GM18502 (cell line): ENCODE data around the gene SPNS2.

Source experiments
- ATAC-seq: cut with Tn5 transposase; IDR thresholded peaks from one replicate; pipeline ENCODE4 v1.9.1; 2021; ENCODE audit warnings: mild to moderate bottlenecking; ENCODE audit not compliant: unreplicated experiment, poor library complexity

SPNS2 gene

DNA sequence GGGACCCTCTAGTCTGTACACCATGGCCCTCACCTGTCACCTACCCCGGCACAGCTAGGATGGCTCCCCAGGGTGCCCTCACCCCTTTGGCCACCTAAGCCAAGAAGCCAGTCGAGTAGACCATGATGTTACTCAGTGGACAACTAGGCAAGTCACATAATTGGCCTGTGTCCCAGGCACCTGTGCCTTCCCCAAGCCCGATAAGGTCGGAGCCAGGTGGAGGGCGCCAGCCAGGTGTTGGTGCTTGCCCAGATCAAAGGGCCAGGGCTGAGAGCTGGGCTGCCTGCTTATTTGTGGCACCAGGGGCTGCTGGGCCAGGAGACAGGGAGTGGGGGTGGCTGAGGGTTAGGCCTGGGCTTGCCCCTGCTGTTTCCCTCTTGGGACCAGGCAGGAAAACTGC lies 16.8 kb downstream of the SPNS2 start:
- no peak for ATAC-seq

DNA sequence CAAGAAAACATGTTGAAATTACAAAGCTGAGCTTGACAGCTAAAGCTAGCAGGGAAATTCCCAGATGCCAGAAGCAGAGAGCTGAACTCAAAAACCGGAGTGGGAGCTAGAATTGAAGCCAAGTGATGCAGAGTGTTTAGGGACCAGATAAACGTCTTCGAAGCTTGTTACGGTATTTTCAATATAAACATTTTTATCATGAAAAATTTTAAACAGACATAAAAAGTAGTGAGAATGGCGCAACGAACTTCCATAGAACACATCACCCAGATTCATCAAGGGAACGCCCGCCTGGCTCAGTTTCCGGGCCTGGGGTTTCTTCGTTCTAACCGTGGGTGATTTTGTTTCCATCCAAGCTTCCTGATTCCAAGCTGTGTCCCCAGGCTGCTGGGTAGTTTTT lies 18.1 kb downstream of the SPNS2 start:
- no peak for ATAC-seq

DNA sequence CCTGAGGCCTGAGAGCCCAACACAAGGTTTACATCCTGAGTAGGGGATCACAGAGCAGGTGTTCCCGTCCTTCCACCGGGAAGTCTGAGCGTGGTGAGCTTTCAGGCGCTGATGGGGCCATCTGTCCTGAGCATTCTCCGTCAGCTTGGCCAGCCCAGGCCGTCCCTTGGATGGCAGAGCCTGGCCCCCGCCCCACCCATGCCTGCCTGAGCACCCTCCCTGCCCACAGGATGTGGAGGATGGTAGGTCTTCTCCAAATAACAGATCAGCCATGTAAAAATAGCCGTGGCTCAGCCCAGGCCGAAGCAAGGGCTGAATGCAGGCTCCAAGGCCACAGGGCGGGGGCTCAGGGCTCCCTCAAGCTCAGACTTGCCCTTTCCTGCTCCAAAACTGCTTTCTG lies 20.2 kb downstream of the SPNS2 start:
- no peak for ATAC-seq

DNA sequence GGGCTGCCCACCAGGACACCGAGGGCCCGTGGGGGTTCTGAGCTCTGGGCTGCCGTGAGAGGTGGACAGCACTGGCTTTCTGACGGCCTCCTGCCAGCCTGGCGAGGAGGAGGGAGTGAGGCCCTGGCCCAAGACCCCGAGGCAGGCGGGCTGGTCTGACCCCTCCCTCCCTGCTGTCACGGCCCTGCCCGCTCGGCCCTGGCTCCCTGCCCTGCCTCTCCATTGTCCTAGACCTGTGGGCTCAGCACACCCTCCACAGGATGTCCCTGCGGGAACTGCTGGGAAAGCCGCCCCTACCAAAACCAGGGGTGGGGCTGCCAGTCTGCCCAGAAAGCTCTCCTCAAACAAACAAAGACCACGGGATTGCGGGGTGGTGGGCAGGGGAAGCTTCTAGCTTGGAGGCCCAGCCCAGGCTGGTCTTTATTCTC lies 20.7 kb downstream of the SPNS2 start:
- ATAC-seq: no peak

DNA sequence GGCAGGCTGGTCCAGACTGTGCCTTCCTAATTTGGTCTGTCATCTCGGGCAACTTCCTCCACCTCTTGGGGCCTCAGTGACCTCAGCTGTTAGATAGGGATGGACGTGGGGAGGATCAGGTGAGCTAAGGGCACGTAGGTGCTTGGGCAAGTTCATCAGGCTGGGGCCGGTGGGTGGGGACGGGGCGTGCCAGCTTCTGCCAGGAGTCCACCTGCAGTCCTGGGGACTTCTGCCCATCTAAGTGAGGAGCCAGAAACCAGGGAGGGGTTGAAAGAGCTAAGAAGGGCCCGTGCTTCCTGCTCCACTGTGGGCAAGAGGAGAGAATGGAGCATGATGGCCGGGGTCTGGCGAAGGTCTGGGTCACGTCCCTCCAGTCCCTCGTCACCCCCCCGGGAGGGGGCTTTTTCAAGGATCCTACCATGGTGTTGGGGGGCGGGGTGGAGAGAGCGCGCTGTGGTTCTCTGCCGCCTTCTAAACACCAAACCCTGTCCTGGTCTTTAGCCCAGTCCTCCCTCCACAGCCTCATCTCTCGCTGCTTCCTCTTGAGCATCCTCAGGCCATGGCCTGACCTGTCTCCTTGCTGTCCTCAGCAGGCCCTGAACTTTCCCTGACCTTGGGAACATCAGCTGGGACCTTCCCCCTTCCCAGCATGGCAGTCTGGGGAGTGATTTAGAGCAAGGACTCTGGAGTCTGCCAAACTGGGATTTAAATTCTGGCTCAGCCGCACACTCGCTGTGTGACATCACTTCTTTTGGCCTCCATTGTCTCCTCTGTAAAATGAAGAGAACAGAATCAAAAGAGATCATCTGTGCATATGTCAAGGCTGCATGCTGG lies 21.6 kb downstream of the SPNS2 start:
- ATAC-seq: no peak

DNA sequence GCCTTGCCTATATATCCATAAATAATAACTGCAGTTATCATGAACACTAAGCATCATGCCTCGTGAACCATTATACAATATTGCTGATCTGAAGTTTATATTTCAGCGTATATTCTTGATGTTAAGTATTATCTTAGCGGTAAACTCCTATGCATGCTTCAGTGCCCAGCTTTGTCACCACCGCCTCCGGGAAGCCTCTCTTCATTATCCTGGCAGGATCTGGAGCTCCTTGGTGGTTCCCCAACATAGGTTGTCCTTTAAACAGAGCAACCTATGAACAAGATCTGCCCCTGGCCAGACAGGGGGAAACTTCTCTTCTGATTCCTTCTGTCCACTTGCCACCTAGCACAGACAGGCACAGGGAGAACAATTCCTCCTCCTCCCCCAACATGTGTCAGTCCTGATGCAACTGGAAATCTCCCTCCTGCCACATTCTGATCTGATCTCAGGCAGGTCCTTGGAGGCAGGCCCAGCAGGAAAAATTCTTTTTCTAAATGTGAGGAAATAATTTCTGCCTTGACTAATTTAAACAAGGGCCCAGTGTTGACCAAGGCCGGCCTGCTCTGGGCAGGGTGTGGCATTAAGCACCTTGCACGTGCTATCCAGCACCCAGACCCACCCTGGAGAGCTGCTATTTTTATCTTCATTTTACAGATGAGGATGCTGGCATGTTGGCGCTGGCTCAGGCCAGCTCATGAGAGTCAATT lies 22.4 kb downstream of the SPNS2 start:
- no peak for ATAC-seq

DNA sequence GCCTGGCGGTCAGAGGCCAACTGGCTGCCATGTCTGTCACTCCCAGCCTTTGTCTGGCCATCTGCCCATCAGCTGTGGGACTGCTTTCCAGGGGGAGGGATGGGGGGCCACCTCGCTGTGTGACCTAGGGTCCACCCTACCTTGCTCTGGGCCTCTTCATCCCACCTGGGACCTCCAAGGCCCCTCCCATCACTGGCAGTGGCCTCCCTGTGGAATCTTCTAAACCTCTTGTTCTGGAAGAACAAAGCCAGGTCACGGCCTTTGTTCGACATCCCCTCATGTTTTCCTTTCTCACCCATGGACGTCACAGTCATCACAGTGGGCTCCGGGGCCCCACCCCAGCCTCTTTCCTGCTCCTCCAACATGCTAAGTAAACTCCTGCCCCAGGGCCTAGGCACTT lies 24.0 kb downstream of the SPNS2 start:
- ATAC-seq: no peak

DNA sequence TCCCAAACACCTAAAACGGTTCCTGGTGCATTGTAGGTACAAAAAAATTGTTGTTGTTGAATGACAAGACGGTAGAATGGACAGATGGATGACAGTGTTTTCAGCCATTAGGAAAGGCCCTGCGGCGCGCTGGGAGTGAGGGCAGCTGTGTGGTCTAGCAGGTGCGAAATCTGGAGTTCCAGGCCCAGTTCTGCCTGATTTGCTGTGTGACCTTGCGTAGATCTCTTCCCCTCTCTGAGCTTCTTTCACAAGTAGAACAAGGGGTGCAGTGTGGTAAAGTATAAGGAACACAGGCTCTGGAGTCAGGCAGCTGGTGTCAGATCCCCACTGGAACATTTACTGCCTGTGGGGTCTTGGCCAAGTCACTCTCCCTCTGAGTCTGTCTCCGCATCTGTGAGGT lies 25.3 kb downstream of the SPNS2 start:
- ATAC-seq: no peak

DNA sequence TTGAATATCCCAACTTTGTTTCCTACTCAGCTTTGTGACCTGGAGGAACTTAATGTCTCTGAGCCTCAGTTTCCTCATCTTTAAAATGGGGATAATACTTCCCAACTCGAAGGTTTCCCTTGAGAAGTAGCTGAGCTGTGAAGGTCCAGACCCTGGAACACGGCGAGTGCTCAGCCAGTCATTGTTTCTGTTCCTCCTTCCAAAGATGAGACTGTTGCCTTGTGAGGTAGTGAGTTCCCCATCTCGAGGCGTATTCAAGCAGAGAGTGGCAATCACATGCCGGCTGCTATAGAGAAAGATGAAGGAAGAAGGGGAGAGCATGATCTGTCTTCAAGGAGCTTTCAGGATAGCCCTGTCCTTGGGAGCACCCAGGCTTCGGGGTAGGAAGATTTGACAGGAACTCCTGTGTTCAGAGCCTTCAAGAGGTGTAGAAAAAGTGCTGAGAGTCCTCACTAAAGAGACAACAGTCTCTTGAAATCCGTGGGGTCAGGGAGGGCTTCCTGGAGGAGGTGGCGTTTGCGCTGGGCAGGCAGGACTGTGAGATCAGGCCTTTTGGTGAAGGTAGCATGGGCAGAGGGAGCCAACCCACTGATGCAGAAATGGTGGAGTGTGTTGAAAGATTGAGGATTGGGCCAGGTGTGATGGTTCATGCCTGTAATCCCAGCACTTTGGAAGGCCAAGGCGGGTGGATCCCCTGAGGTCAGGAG lies 27.2 kb downstream of the SPNS2 start:
- no peak for ATAC-seq

DNA sequence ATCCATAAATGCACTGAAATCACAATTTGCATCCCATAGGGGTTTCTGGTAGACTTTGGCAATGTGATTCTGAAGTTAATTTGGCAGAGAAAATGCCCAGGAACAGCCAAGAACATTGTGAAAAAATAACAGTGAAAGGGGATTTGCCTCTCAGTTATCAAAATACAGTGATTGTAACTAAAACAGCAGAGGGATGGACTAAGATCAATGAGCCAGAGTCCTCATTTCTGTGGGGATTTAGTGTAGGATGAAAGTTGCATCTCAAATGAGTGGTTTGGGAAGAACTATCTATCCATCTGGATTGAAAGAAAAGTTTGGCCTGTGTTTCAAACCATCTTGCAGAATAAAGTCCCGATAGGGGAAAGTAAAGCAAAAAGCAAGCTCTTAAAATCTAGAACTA lies 28.5 kb downstream of the SPNS2 start:
- ATAC-seq: no peak

DNA sequence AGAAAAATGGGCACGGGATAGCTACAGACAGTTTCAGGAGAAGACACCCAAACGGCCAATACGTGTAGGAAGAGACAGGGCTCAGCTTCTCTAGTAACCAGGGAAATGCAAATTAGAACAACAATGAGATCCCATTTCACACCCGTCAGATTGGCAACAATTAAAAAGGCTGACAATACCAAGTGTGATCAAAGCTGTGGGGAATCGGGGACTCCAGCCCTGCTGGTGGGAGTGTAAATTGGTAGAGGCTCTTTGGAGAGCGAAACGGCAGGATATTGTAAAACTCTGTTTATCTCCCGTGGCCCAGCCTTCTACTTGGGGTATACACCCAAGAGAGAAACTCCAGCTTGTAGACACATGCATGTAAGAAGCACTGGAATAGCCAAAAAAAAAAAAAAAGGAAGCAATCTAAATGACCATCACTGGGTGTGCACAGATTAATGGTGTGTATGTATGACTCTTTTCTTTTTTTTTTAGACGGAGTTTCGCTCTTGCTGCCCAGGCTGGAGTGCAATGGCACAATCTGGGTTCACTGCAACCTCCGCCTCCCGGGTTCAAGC lies 29.0 kb downstream of the SPNS2 start:
- no peak for ATAC-seq

DNA sequence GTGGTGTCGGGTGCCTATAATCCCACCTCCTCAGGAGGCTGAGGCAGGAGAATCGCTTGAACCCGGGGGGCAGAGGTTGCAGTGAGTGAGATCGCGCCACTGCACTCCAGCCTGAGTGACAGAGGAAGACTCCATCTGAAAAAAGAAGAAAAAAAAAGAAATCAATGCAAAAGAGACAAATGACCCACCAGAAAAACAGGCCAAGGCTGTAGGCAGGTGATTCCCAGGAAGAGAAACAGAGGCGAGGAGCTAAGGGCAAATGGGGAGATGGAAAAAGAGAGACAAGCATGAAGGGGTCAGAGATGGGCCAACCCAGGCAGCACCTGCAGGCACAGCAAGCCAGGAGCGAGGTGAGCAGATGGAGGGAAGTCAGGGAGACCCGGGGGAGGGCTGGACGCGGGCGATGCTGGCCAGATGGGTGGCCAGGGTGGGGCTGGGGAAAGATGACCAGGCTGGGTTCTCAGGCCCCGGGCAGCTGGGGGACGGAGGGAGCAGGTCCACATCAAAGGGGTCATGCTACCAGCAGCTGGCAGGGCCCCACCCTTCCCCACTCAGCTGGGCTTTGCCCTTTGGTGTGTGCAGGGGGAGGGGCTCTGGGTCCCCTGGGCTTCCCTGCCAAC lies 31.0 kb downstream of the SPNS2 start:
- no peak for ATAC-seq

DNA sequence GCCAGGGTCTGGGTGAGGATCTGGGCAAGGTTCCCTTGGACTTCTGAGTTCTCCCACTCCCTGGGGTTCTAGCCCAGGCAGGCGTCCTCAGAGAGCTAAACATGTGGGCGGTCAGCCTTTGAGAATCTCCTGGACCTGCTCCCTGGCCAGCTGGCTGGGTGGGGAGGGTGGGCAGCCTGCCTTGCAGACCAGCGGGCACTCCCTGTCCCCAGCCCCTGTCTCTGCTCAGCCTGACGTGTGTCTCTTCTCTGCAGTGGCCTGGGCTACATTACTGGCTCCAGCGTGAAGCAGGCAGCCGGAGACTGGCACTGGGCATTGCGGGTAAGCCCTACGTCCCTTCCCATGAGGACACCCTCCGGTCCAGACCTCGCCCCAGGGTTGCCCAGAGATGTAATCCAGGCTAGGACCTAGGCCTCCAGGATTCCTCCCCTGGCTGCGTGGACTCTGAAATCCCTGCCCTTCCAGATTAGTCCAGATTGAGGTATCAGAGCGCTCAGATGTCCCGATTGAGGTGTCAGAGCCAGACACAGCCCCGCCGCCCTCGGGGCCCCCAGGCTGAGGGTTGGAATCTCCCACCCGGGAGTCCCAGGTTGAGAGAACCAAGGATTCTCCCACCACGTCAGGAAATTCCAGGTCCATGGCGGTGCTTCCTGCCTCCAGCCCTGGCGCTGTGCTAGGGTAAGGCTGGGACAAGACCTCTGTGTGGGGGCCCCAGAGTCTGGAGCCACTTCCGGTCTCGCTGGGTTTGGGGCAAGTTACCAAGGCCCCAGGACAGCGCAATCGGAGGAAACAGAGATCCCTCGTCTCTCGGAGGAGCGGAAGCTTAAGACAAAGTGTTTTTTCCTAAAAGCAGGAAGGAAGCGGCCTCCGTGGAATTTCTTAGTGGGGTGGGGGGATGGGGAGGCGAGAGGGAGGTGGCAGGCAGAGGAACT lies 32.4 kb downstream of the SPNS2 start:
- no peak for ATAC-seq

DNA sequence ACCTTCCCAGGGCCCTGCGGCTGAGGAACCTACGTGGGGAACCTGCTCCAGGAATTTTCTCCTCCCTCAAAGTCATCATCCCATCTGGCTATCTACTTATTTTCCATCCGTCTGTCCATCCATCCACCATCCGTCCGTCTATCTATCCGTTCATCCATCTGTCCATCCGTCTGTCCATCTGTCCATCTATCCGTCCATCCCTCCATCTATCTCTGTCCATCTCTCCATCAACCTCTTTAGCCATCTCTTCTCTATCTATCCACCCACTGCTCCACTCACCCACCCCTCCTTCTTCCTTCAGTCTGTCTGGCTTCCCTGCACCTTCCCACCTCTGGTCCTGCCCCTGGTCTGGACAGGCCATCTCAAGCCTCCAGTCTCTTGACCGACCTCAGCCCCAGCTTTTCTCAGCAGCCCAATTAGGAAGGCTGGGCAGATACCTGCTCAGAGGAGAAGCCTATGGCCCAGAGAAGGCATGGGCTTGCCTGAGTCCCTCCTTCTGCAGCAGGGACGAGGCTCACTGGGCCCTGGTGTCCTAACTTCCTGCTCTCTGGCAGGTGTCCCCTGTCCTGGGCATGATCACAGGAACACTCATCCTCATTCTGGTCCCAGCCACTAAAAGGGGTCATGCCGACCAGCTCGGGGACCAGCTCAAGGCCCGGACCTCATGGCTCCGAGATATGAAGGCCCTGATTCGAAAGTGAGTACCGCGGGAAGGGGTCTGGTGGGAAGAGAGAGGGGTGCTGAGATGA lies 33.5 kb downstream of the SPNS2 start:
- no peak for ATAC-seq

DNA sequence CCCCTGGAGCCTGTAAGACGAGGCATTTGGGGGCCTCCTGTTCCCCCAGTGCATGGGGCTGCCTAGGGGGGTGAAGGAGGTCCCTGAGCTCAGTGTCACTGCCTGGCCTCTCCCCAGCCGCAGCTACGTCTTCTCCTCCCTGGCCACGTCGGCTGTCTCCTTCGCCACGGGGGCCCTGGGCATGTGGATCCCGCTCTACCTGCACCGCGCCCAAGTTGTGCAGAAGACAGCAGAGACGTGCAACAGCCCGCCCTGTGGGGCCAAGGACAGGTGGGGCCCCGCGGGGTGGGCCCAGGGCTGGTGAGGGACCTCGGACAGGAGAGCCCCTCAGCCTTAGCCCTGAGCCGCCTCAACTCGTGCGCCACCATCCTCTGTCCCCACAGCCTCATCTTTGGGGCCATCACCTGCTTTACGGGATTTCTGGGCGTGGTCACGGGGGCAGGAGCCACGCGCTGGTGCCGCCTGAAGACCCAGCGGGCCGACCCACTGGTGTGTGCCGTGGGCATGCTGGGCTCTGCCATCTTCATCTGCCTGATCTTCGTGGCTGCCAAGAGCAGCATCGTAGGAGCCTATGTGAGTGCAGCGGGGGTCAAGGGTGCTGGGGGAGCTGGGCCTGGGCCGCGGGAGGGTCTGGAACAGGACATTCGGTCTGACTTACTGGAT lies 34.3 kb downstream of the SPNS2 start:
- no peak for ATAC-seq

DNA sequence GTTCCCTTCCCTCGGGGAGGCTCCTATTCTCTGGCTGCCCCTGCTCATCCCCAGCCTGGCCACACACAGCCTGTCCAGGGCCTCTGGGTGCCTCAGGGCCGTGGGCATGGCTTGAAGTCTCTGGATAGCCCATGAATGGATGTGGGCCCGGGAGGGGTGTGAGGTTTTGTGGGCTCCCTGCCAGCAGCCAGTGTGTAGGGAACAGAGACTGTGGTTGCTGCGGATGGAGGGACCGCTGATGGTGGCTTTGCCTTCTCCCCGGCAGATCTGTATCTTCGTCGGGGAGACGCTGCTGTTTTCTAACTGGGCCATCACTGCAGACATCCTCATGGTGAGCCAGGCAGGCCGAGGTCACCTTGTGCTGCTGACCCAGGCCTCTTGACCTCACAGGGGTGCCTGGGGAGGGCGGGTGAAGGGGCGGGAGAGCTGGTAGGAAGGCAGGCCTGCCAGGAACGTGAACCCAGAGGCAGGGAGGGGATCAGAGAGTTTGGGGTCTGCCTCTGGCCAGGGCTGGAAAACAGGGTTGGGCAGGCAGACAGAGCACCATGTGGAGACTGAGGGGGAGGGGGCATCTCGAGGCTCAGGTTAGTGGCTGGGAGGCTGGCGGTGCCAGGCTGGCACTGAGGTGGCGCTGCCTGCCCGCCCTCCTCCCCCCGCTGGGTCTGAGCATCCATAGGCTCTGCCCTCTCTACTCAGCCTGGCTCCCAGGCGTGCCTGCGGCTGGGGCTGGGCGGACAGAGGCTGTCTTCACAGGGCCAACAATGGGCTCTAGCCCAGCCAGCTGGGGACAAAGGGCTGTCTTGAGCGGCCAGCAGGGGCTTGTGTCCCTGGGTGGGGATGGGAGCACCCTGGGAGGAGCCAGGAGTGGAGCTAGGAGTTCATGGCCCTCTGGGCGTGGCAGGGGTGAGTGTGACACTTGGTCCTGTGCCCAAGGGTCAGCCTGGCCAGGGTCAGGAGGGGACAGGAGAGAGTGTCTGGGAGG lies 35.1 kb downstream of the SPNS2 start:
- ATAC-seq: no peak

DNA sequence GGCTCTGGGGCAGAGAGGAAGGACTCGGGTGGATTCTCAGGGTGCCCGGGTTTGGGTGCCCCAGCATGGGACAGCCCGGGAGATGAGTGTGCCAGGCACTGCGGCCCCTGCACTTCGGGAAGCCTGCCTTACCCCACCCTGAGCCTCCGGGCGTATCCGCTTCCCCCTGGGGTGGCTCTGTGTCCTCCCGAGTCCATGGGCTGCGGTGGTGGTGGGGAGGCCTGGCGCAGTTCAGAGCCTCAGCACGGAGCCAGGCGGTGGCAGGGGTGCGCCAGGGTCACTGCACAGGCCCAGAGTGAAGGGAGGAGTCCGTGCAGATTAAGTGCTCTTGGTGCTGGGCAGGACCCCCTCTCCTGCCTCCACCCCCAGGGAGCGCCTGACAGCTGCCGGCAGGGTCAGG lies 35.8 kb downstream of the SPNS2 start:
- ATAC-seq: no peak
